Liver (tissue), 9 donors: Measurements from ENCODE around the gene NINJ1. TPM values are rescaled to one million over a fixed set of nuclear protein-coding genes. Genes with fewer than 3 reads are reported as not detected.

Source experiments
- DNase-seq: peaks from one replicate; pipeline ENCODE4 v3.0.0-alpha.2; 2017; ENCODE audit warnings: low spot score
- H3K27ac ChIP-seq, 2 donors: one replicate each; pipeline ENCODE4 v1.7.0; 2013; ENCODE audit warnings: inconsistent platforms in 2 of 2, low read length in 2 of 2, control low read depth in 1 of 2, low read depth in 1 of 2, mild to moderate bottlenecking in 1 of 2
- H3K27me3 ChIP-seq, 4 donors: one replicate each; pipeline versions ENCODE4 v1.6.1 to v1.7.0; 2013; ENCODE audit warnings: low read length in 3 of 4, inconsistent platforms in 1 of 4, mild to moderate bottlenecking in 1 of 4, moderate library complexity in 1 of 4; ENCODE audit not compliant: control insufficient read depth in 4 of 4, insufficient read depth in 4 of 4
- H3K36me3 ChIP-seq, 4 donors: one replicate each; pipeline versions ENCODE4 v1.6.1 to v1.7.0; 2013; ENCODE audit warnings: low read length in 3 of 4, mild to moderate bottlenecking in 3 of 4, low read depth in 1 of 4, moderate library complexity in 1 of 4; ENCODE audit not compliant: control insufficient read depth in 4 of 4, insufficient read depth in 3 of 4
- H3K4me1 ChIP-seq, 4 donors: one replicate each; pipeline versions ENCODE4 v1.6.1 to v1.7.0; 2013; ENCODE audit warnings: low read length in 3 of 4, mild to moderate bottlenecking in 3 of 4, moderate library complexity in 1 of 4; ENCODE audit not compliant: control insufficient read depth in 4 of 4, insufficient read depth in 4 of 4
- H3K4me3 ChIP-seq, 3 donors: one replicate each; pipeline versions ENCODE4 v1.6.1 to v1.7.0; 2013; ENCODE audit warnings: low read length in 3 of 3, control low read depth in 1 of 3, low read depth in 1 of 3, mild to moderate bottlenecking in 1 of 3
- H3K9ac ChIP-seq, 2 donors: one replicate each; pipeline ENCODE4 v1.7.0; 2013; ENCODE audit warnings: low read length in 2 of 2, mild to moderate bottlenecking in 2 of 2, moderate library complexity in 2 of 2, control low read depth in 1 of 2, low read depth in 1 of 2
- H3K9me3 ChIP-seq, 4 donors: one replicate each; pipeline versions ENCODE4 v1.6.1 to v1.7.0; 2013; ENCODE audit warnings: low read length in 3 of 4; ENCODE audit not compliant: control insufficient read depth in 4 of 4
- ATF3 ChIP-seq: IDR thresholded peaks from 2 replicates; pipeline ENCODE4 v1.6.1; 2016; ENCODE audit warnings: antibody characterized with exemption
- EGR1 ChIP-seq, 2 donors: IDR thresholded peaks; 2 replicates each; pipeline ENCODE4 v1.6.1; 2016 to 2018; ENCODE audit warnings: antibody characterized with exemption in 2 of 2, low read depth in 2 of 2
- FOXA1 ChIP-seq: IDR thresholded peaks from 2 replicates; pipeline ENCODE4 v1.6.1; 2016; ENCODE audit warnings: antibody characterized with exemption
- GABPA ChIP-seq, 2 donors: IDR thresholded peaks in 1 of 2; conservative IDR thresholded peaks in 1 of 2; 2 replicates each; pipeline ENCODE4 v1.6.1; 2016; ENCODE audit warnings: antibody characterized with exemption in 2 of 2, mild to moderate bottlenecking in 1 of 2, moderate library complexity in 1 of 2
- HNF4A ChIP-seq, 2 donors: conservative IDR thresholded peaks; 2 replicates each; pipeline ENCODE4 v1.6.1; 2016; ENCODE audit warnings: antibody characterized with exemption in 2 of 2, mild to moderate bottlenecking in 2 of 2
- JUND ChIP-seq, 2 donors: IDR thresholded peaks; 2 replicates each; pipeline ENCODE4 v1.6.1; 2016; ENCODE audit warnings: antibody characterized with exemption in 2 of 2
- NR2F2 ChIP-seq: IDR thresholded peaks from 2 replicates; pipeline ENCODE4 v1.6.1; 2016; ENCODE audit warnings: antibody characterized with exemption
- RAD21 ChIP-seq, 2 donors: IDR thresholded peaks; 2 replicates each; pipeline ENCODE4 v1.6.1; 2016; ENCODE audit warnings: antibody characterized with exemption in 2 of 2, mild to moderate bottlenecking in 2 of 2
- REST ChIP-seq: IDR thresholded peaks from 2 replicates; pipeline ENCODE4 v1.6.1; 2016; ENCODE audit warnings: antibody characterized with exemption, mild to moderate bottlenecking
- RXRA ChIP-seq, 2 donors: IDR thresholded peaks; 2 replicates each; pipeline ENCODE4 v1.6.1; 2017 to 2018; ENCODE audit warnings: antibody characterized with exemption in 2 of 2, mild to moderate bottlenecking in 1 of 2
- SP1 ChIP-seq: IDR thresholded peaks from 2 replicates; pipeline ENCODE4 v1.6.1; 2018; ENCODE audit warnings: antibody characterized with exemption, mild to moderate bottlenecking
- YY1 ChIP-seq: IDR thresholded peaks from 2 replicates; pipeline ENCODE4 v1.6.1; 2016; ENCODE audit warnings: antibody characterized with exemption, mild to moderate bottlenecking
- ZBTB33 ChIP-seq: IDR thresholded peaks from 2 replicates; pipeline ENCODE4 v1.6.1; 2016; ENCODE audit warnings: antibody characterized with exemption
- WGBS: extraction: QIAGEN DNeasy Blood & Tissue Kit; methylation state at CpG from one replicate; pipeline ENCODE4 v1.1.7; 2013; 5-methylcytosine and 5-hydroxymethylcytosine counted together
- polyA plus RNA-seq, 2 donors: library from polyadenylated mRNA; stranded (reverse) in 1 of 2; unstranded in 1 of 2; fragments of 200-250 nt in 1 of 2; fragments of >200 nt in 1 of 2; fragmentation: Nextera tagmentation in 1 of 2; extraction: Ambion mirVana in 1 of 2; gene quantifications; one replicate each; pipeline versions ENCODE4 v1.2.1 to v1.2.3, GENCODE V29; 2013 to 2015
- total RNA-seq, 2 donors: library from RNA; depleted of rRNA; stranded (reverse); fragments of >200 nt; gene quantifications; one replicate each; pipeline ENCODE4 v1.2.3, GENCODE V29; 2014
- donor health status: healthy.
- donor health status: healthy.
- donor health status: healthy.
- donor health status: healthy.
- donor health status: healthy.

NINJ1 gene
- total and polyA plus RNA-seq, 4 donors: 31.2 to 72.1 (median 55.2) TPM

- Histone ChIP-seq H3K9me3 (no peaks in the 10 kb centered on the region), H3K4me1 (peaks cover 8 to 31% (median 20%) of the 10 kb centered on the region in 4 donors), H3K4me3 (no peak overlapping the region), H3K9ac (no peak overlapping the region), H3K36me3 (no peaks in the 10 kb centered on the region), H3K27ac (peak overlapping the region; percentile 74 to 87), H3K27me3 (no peaks in the 10 kb centered on the region)
- TF ChIP-seq REST: no peak
- TF ChIP-seq SP1: no peak
- peak; percentile 76 to 79 for TF ChIP-seq JUND (IDR thresholded peaks at IDR 0.05)
- no peak for TF ChIP-seq RXRA (IDR thresholded peaks at IDR 0.05)
- TF ChIP-seq YY1: no peak
- TF ChIP-seq ATF3: no peak
- DNase-seq: no peak
- WGBS: 62% methylated on average over 15 of the region's 15 CpGs
These were observed 35.7 kb downstream of the NINJ1 start for GRCh38 chr9:93098236-93098946.

- Histone ChIP-seq H3K9me3 (no peaks in the 10 kb centered on the region), H3K9ac (peak overlapping the region in 1 of 2 donors; percentile 0), H3K36me3 (no peaks in the 10 kb centered on the region), H3K27ac (peak overlapping the region; percentile 74 to 87), H3K27me3 (no peaks in the 10 kb centered on the region), H3K4me1 (peaks cover 8 to 34% (median 20%) of the 10 kb centered on the region in 4 donors), H3K4me3 (no peak overlapping the region)
- no peak for DNase-seq
- WGBS: 86% methylated on average over 11 of the region's 11 CpGs
- no peak for TF ChIP-seq RAD21 (IDR thresholded peaks at IDR 0.05)
These were observed 36.4 kb downstream of the NINJ1 start for GRCh38 chr9:93097511-93098201.

- no peak for DNase-seq
- TF ChIP-seq RXRA (IDR thresholded peaks at IDR 0.05) (no peak), EGR1 (IDR thresholded peaks at IDR 0.05; ENCODE audit: low read depth in 2 of 2) (no peak), JUND (IDR thresholded peaks at IDR 0.05) (no peak), ZBTB33 (no peak), FOXA1 (no peak), NR2F2 (no peak), ATF3 (no peak), GABPA (IDR thresholded peaks at IDR 0.05 in 1 of 2, conservative IDR thresholded peaks at IDR 0.05 in 1 of 2) (no peak), HNF4A (conservative IDR thresholded peaks at IDR 0.05) (no peak), RAD21 (IDR thresholded peaks at IDR 0.05) (no peak)
- peak overlapping the region; percentile 87 for H3K27ac ChIP-seq
These were observed 37.2 kb downstream of the NINJ1 start for GRCh38 chr9:93096811-93097382.

More at GRCh38 chr9:93096811-93097382, 37.2 kb downstream of the NINJ1 start:
- WGBS: 27% methylated on average over 16 of the region's 16 CpGs
- peak overlapping the region; percentile 38 to 78 for H3K9ac ChIP-seq
- no peaks in the 10 kb centered on the region for H3K9me3 ChIP-seq
- peaks cover 8 to 34% (median 20%) of the 10 kb centered on the region in 4 donors for H3K4me1 ChIP-seq
- H3K27me3 ChIP-seq: no peaks in the 10 kb centered on the region
- H3K4me3 ChIP-seq: peak overlapping the region; percentile 76 to 89 (median 85)
- H3K36me3 ChIP-seq: no peaks in the 10 kb centered on the region
